Astrocyte (in vitro differentiated cells and primary cell): Measurements from ENCODE around the gene FCN2. TPM values are rescaled to one million over a fixed set of nuclear protein-coding genes. Genes with fewer than 3 reads are reported as not detected.

Experiments
- DNase-seq: peaks from one replicate; pipeline ENCODE4 v3.0.0-alpha.2; 2010; ENCODE audit warnings: low read depth
- FAIRE-seq: peaks from 2 replicates; lab custom pipeline; 2011; peaks lifted over from hg19 to GRCh38; lab: Jason Lieb, UNC
- H2AFZ ChIP-seq: 2 replicates; pipeline ENCODE4 v1.6.0; 2012; ENCODE audit warnings: low read depth, low read length, inconsistent platforms
- H3K27ac ChIP-seq: 2 replicates; pipeline ENCODE4 v1.5.1; 2011; ENCODE audit warnings: low read depth, low read length, inconsistent platforms
- H3K27me3 ChIP-seq: 2 replicates; pipeline ENCODE4 v1.6.0; 2011; ENCODE audit warnings: low read length, inconsistent platforms; ENCODE audit not compliant: insufficient read depth
- H3K36me3 ChIP-seq: 2 replicates; pipeline ENCODE4 v1.5.1; 2011; ENCODE audit warnings: low read length, inconsistent platforms; ENCODE audit not compliant: insufficient read depth
- H3K4me1 ChIP-seq: 2 replicates; pipeline ENCODE4 v1.5.1; 2011; ENCODE audit warnings: low read length, inconsistent platforms; ENCODE audit not compliant: insufficient read depth
- H3K4me2 ChIP-seq: 2 replicates; pipeline ENCODE4 v1.6.0; 2012; ENCODE audit warnings: low read length, inconsistent platforms
- H3K4me3 ChIP-seq: 2 replicates; pipeline ENCODE4 v1.5.1; 2011; ENCODE audit warnings: low read depth, mild to moderate bottlenecking, low read length, inconsistent platforms; ENCODE audit not compliant: insufficient read depth
- H3K79me2 ChIP-seq: 2 replicates; pipeline ENCODE4 v1.6.0; 2012; ENCODE audit warnings: mild to moderate bottlenecking, low read length, inconsistent platforms; ENCODE audit not compliant: insufficient read depth
- H3K9ac ChIP-seq: 2 replicates; pipeline ENCODE4 v1.6.0; 2012; ENCODE audit warnings: mild to moderate bottlenecking, low read length, inconsistent platforms
- H3K9me3 ChIP-seq: 2 replicates; pipeline ENCODE4 v1.5.1; 2012; ENCODE audit warnings: low read depth, mild to moderate bottlenecking, low read length, inconsistent platforms; ENCODE audit not compliant: insufficient read depth
- H4K20me1 ChIP-seq: 2 replicates; pipeline ENCODE4 v1.6.0; 2012; ENCODE audit warnings: low read length, inconsistent platforms; ENCODE audit not compliant: insufficient read depth
- H3K27ac Mint-ChIP-seq: one replicate; pipeline ENCODE4 v1.8.0; 2021; ENCODE audit warnings: mild to moderate bottlenecking, mixed read lengths; ENCODE audit not compliant: unreplicated experiment
- H3K27me3 Mint-ChIP-seq: one replicate; pipeline ENCODE4 v1.8.0; 2021; ENCODE audit warnings: low read depth, mixed read lengths; ENCODE audit not compliant: unreplicated experiment
- H3K36me3 Mint-ChIP-seq: one replicate; pipeline ENCODE4 v1.8.0; 2021; ENCODE audit warnings: low read depth, mixed read lengths; ENCODE audit not compliant: unreplicated experiment
- H3K4me1 Mint-ChIP-seq: one replicate; pipeline ENCODE4 v1.8.0; 2021; ENCODE audit warnings: low read depth, mixed read lengths; ENCODE audit not compliant: unreplicated experiment
- H3K4me3 Mint-ChIP-seq: one replicate; pipeline ENCODE4 v1.8.0; 2021; ENCODE audit warnings: mild to moderate bottlenecking, moderate library complexity, mixed read lengths; ENCODE audit not compliant: unreplicated experiment
- H3K9me3 Mint-ChIP-seq: one replicate; pipeline ENCODE4 v1.8.0; 2021; ENCODE audit warnings: mild to moderate bottlenecking, mixed read lengths; ENCODE audit not compliant: unreplicated experiment
- EZH2 ChIP-seq: IDR thresholded peaks from 2 replicates; pipeline ENCODE4 v1.6.1; 2012; ENCODE audit warnings: mild to moderate bottlenecking, low read length, inconsistent platforms; ENCODE audit not compliant: insufficient read depth
- total RNA-seq: library from RNA; stranded (reverse); gene quantifications from 2 replicates; pipeline ENCODE4 v1.2.1, GENCODE V29; 2021
- TF ChIP-seq, protein P1 (sequence below): IDR thresholded peaks from 2 replicates; pipeline ENCODE4 v1.5.1; 2011; ENCODE audit warnings: low read depth, mild to moderate bottlenecking, inconsistent platforms, low read length, moderate library complexity; ENCODE audit not compliant: insufficient read depth

FCN2 gene
- total RNA-seq, 1 donor from 2014 or later, result not detected

DNA sequence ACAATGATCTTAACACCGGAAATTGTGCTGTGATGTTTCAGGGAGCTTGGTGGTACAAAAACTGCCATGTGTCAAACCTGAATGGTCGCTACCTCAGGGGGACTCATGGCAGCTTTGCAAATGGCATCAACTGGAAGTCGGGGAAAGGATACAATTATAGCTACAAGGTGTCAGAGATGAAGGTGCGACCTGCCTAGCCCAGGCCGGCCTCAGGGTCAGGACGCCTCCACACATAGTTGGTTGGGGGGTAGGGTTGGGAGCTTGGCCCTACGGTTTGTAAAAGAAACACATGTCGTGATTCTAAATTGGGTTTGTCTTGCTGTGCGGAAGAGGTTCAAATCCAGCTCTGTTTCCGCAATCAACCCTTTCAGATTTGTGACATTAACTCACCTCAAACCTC lies 6.6 kb downstream of the FCN2 start:
- FAIRE-seq (no peak), DNase-seq (no peak)
- Histone ChIP-seq H3K36me3 (no peaks in the 10 kb centered on the region), H4K20me1 (no peaks in the 10 kb centered on the region), H3K9ac (no peak overlapping the region), H3K27me3 (peaks cover 7% of the 10 kb centered on the region), H3K4me1 (no peaks in the 10 kb centered on the region), H3K9me3 (no peaks in the 10 kb centered on the region), H3K27ac (no peak overlapping the region), H2AFZ (no peak overlapping the region), H3K4me2 (no peak overlapping the region), H3K4me3 (no peak overlapping the region), H3K79me2 (no peaks in the 10 kb centered on the region)
- peaks cover 4% of the 10 kb centered on the region for H3K9me3 Mint-ChIP-seq
- peaks cover 2% of the 10 kb centered on the region for H3K36me3 Mint-ChIP-seq
- H3K4me1 Mint-ChIP-seq, result no peaks in the 10 kb centered on the region
- H3K27ac Mint-ChIP-seq, result no peak overlapping the region
- H3K27me3 Mint-ChIP-seq, result peaks cover 29% of the 10 kb centered on the region
- no peak overlapping the region for H3K4me3 Mint-ChIP-seq
- TF ChIP-seq EZH2, result no peak
- TF ChIP-seq, protein P1, sequence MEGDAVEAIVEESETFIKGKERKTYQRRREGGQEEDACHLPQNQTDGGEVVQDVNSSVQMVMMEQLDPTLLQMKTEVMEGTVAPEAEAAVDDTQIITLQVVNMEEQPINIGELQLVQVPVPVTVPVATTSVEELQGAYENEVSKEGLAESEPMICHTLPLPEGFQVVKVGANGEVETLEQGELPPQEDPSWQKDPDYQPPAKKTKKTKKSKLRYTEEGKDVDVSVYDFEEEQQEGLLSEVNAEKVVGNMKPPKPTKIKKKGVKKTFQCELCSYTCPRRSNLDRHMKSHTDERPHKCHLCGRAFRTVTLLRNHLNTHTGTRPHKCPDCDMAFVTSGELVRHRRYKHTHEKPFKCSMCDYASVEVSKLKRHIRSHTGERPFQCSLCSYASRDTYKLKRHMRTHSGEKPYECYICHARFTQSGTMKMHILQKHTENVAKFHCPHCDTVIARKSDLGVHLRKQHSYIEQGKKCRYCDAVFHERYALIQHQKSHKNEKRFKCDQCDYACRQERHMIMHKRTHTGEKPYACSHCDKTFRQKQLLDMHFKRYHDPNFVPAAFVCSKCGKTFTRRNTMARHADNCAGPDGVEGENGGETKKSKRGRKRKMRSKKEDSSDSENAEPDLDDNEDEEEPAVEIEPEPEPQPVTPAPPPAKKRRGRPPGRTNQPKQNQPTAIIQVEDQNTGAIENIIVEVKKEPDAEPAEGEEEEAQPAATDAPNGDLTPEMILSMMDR, result no peak

DNA sequence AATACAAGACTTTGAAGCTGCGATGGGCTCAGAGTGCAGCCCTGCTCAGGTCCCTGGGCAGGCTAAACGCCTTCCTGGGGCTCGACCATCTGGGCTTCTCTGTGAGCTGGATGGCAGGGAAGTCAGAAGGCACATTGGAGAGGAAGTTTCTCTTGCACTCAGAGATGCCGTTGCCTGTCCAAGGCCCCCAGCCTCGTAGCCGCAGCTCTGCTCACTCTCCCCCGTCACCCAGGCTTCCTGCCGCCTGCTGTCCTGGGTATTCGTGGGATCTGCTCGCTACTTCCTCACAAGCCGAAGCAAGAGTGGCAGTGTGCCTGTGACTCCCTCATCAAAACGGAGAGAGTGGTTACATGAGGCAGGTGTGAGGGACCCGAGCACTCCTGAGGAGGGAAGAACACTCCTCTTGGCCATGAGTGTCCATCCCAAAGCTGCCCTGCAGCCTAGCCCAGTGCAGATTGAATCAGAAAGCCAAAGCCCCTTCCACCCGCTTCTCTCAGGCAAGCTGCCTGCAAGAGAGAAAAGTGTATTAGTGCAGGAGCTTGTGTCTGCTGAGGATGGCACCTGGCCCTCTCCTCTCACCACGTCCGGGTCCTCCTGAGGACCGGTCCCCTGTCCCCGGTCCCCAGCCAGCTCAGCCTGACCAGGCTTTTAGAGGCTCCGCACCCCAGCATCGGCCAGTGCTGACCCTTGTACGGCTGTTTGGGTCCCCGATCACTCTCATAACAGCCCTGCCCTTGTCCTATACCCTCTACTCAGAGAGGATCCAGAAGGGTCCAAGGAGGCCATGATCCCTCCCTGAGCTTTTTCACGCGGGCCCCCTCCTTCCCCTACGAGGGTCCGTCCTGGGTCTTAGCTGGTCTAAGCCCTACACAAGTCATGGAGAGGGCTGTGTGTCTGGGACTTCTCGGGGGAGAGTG lies 7.3 kb downstream of the FCN2 start:
- Mint-ChIP-seq H3K4me1 (no peaks in the 10 kb centered on the region), H3K27ac (no peak overlapping the region), H3K4me3 (no peak overlapping the region), H3K9me3 (peaks cover 4% of the 10 kb centered on the region), H3K36me3 (peaks cover 2% of the 10 kb centered on the region), H3K27me3 (peaks cover 31% of the 10 kb centered on the region)
- H3K9ac ChIP-seq, result no peak overlapping the region
- H3K4me1 ChIP-seq, result no peaks in the 10 kb centered on the region
- no peaks in the 10 kb centered on the region for H3K79me2 ChIP-seq
- no peak for DNase-seq
- no peak overlapping the region for H2AFZ ChIP-seq
- no peak for FAIRE-seq
- H3K27ac ChIP-seq, result no peak overlapping the region
- no peaks in the 10 kb centered on the region for H3K9me3 ChIP-seq
- H4K20me1 ChIP-seq, result no peaks in the 10 kb centered on the region
- no peak overlapping the region for H3K4me2 ChIP-seq
- H3K36me3 ChIP-seq, result no peaks in the 10 kb centered on the region
- H3K27me3 ChIP-seq, result peaks cover 7% of the 10 kb centered on the region
- H3K4me3 ChIP-seq, result no peak overlapping the region
- TF ChIP-seq, protein P1, result no peak
- no peak for TF ChIP-seq EZH2
